Stimulated activated CD4-positive, alpha-beta T cell treated with anti-CD3 and anti-CD28 coated beads, Interleukin-12 subunit alpha, Interleukin-12 subunit beta, amount 100 ng/mL, for 24 hours (primary cell): Measurements from ENCODE around the gene HECTD4.

Experiments
- DNase-seq, 2 experiments: peaks; one replicate each; pipeline ENCODE4 v3.0.0-alpha.2; 2020; ENCODE audit warnings: low read depth in 2 of 2

HECTD4 gene

GRCh38 chr12:112179341-112179740 is 202.9 kb downstream of the HECTD4 start:
- DNase-seq: no peak

GRCh38 chr12:112178796-112179195 is 203.4 kb downstream of the HECTD4 start:
- DNase-seq: no peak

- DNase-seq: no peak
Observed at GRCh38 chr12:112176321-112177010, 205.8 kb downstream of the HECTD4 start.

- no peak for DNase-seq
Observed at GRCh38 chr12:112175361-112176155, 206.7 kb downstream of the HECTD4 start.

GRCh38 chr12:112172556-112173324 is 209.5 kb downstream of the HECTD4 start:
- DNase-seq: no peak

- no peak for DNase-seq
Observed at GRCh38 chr12:112170971-112171596, 211.1 kb downstream of the HECTD4 start.

GRCh38 chr12:112170376-112170775 is 211.9 kb downstream of the HECTD4 start:
- DNase-seq: no peak

GRCh38 chr12:112169966-112170365 is 212.3 kb downstream of the HECTD4 start:
- no peak for DNase-seq

GRCh38 chr12:112169161-112169872 is 212.9 kb downstream of the HECTD4 start:
- DNase-seq: no peak

- DNase-seq: no peak
Observed at GRCh38 chr12:112168561-112168971, 213.7 kb downstream of the HECTD4 start.

- no peak for DNase-seq
Observed at GRCh38 chr12:112167718-112168525, 214.3 kb downstream of the HECTD4 start.

GRCh38 chr12:112167031-112167461 is 215.2 kb downstream of the HECTD4 start:
- DNase-seq: no peak

GRCh38 chr12:112166051-112167015 is 215.9 kb downstream of the HECTD4 start:
- no peak for DNase-seq

GRCh38 chr12:112165624-112166023 is 216.6 kb downstream of the HECTD4 start:
- no peak for DNase-seq

- no peak for DNase-seq
Observed at GRCh38 chr12:112164011-112164660, 218.1 kb downstream of the HECTD4 start.

GRCh38 chr12:112163471-112163991 is 218.7 kb downstream of the HECTD4 start:
- no peak for DNase-seq

- DNase-seq: no peak
Observed at GRCh38 chr12:112163056-112163455, 219.2 kb downstream of the HECTD4 start.

GRCh38 chr12:112162241-112162790 is 219.9 kb downstream of the HECTD4 start:
- DNase-seq: no peak
